ENCODE results near the gene UGT8.

UGT8 gene

DNA sequence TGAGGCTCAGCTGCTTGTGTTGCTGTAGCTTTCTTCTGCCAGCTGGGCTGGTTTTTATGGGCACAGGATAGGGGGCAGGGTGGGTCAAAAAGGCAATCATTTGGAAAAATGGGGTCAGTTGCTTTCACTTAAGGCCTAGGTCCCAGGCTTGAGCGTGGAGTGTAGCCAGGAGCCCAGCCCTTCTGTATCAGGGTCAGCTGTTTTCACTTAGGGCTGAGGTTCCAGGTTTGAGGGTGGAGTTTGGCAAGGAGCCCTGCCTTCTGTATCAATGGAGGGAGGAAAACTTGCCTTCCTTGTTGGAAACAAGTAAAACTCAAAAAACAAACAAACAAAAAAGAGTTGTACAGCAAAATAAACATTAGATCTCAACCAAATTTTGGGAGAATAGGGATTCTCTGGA lies 37.0 kb upstream of the UGT8 start:
- Histone ChIP-seq H3K36me3 (ENCODE audit: low read length) (no peaks in the 10 kb centered on the region), H3K9me2 (replicated peaks; ENCODE audit: insufficient read depth, low read length) (no peaks in the 10 kb centered on the region), H2AFZ (ENCODE audit: low read depth, low read length, severe bottlenecking) (no peak overlapping the region), H3K9ac (ENCODE audit: low read length) (no peak overlapping the region), H3K4me3 (ENCODE audit: insufficient read depth, low read length, poor library complexity, severe bottlenecking) (no peak overlapping the region), H3K9me3 (ENCODE audit: insufficient read depth, low read length) (no peaks in the 10 kb centered on the region), H4K20me1 (ENCODE audit: low read depth, low read length) (no peaks in the 10 kb centered on the region), H3K27ac (ENCODE audit: low read depth, low read length) (no peak overlapping the region), H3K4me2 (ENCODE audit: low read depth, low read length, poor library complexity, severe bottlenecking) (no peak overlapping the region), H3F3A (ENCODE audit: insufficient read depth) (no peaks in the 10 kb centered on the region), H3K79me2 (ENCODE audit: insufficient read depth, low read length) (no peaks in the 10 kb centered on the region), H3K27me3 (ENCODE audit: low read length) (no peaks in the 10 kb centered on the region)
- TF ChIP-seq EZH2phosphoT487 (conservative IDR thresholded peaks at IDR 0.05; ENCODE audit: low read length) = no peak
- TF ChIP-seq, protein P1, sequence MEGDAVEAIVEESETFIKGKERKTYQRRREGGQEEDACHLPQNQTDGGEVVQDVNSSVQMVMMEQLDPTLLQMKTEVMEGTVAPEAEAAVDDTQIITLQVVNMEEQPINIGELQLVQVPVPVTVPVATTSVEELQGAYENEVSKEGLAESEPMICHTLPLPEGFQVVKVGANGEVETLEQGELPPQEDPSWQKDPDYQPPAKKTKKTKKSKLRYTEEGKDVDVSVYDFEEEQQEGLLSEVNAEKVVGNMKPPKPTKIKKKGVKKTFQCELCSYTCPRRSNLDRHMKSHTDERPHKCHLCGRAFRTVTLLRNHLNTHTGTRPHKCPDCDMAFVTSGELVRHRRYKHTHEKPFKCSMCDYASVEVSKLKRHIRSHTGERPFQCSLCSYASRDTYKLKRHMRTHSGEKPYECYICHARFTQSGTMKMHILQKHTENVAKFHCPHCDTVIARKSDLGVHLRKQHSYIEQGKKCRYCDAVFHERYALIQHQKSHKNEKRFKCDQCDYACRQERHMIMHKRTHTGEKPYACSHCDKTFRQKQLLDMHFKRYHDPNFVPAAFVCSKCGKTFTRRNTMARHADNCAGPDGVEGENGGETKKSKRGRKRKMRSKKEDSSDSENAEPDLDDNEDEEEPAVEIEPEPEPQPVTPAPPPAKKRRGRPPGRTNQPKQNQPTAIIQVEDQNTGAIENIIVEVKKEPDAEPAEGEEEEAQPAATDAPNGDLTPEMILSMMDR (IDR thresholded peaks at IDR 0.05; ENCODE audit: insufficient read depth, low read length, poor library complexity, severe bottlenecking) = no peak

GRCh38 chr4:114562176-114562904 lies 36.3 kb upstream of the UGT8 start:
- no peaks in the 10 kb centered on the region for H3K36me3 ChIP-seq (ENCODE audit: low read length)
- no peak overlapping the region for H3K27ac ChIP-seq (ENCODE audit: low read depth, low read length)
- H3K9ac ChIP-seq (ENCODE audit: low read length) = no peak overlapping the region
- H3K9me3 ChIP-seq (ENCODE audit: insufficient read depth, low read length) = no peaks in the 10 kb centered on the region
- no peaks in the 10 kb centered on the region for H3F3A ChIP-seq (ENCODE audit: insufficient read depth)
- no peaks in the 10 kb centered on the region for H3K9me2 ChIP-seq (replicated peaks; ENCODE audit: insufficient read depth, low read length)
- H4K20me1 ChIP-seq (ENCODE audit: low read depth, low read length) = no peaks in the 10 kb centered on the region
- H3K4me3 ChIP-seq (ENCODE audit: insufficient read depth, low read length, poor library complexity, severe bottlenecking) = no peak overlapping the region
- no peak for TF ChIP-seq EZH2phosphoT487 (conservative IDR thresholded peaks at IDR 0.05; ENCODE audit: low read length)
- TF ChIP-seq, protein P1 (IDR thresholded peaks at IDR 0.05; ENCODE audit: insufficient read depth, low read length, poor library complexity, severe bottlenecking) = no peak
- H2AFZ ChIP-seq (ENCODE audit: low read depth, low read length, severe bottlenecking) = no peak overlapping the region
- H3K79me2 ChIP-seq (ENCODE audit: insufficient read depth, low read length) = no peaks in the 10 kb centered on the region
- H3K4me2 ChIP-seq (ENCODE audit: low read depth, low read length, poor library complexity, severe bottlenecking) = no peak overlapping the region
- H3K27me3 ChIP-seq (ENCODE audit: low read length) = no peaks in the 10 kb centered on the region

DNA sequence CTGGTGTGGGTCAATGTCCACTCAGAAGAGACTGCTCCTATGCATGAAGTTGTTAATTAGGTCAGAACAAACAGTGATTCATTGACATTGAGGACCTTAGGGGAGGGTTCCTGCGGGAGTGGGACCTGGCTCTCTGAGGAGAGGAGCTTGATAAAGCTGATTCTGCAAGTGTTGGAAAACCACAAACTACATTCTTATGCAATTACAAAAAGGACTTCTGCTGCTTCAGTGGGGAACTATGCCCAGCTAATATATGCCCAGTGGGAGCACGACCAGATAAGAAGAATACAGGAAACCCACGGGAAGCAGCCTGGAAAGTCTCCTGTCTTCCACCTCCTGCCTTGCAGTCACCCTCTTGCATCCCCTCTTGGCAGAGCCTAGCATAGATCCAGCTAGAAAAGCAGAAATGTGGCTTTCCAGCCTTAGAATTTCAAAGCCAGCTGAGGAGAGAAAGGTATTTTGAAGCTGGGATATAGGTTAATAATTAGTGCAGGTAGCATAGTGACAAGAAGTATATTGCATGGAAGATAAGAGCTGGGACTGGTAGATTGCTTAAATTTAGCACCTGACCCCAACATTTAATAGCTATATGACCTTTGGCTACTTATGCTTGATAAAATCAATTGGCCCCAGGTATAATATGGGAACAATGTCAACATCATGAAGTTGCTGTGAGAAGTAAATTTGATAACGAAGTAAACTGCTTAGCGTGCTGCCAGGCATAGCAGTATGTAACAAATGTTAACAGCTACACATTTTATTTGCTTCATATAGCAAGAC lies 34.9 kb upstream of the UGT8 start:
- TF ChIP-seq, protein P1 (IDR thresholded peaks at IDR 0.05; ENCODE audit: insufficient read depth, low read length, poor library complexity, severe bottlenecking) = no peak
- no peak for TF ChIP-seq EZH2phosphoT487 (conservative IDR thresholded peaks at IDR 0.05; ENCODE audit: low read length)
- Histone ChIP-seq H3K27me3 (ENCODE audit: low read length) (no peaks in the 10 kb centered on the region), H3K4me3 (ENCODE audit: insufficient read depth, low read length, poor library complexity, severe bottlenecking) (no peak overlapping the region), H3K9me3 (ENCODE audit: insufficient read depth, low read length) (no peaks in the 10 kb centered on the region), H3K9me2 (replicated peaks; ENCODE audit: insufficient read depth, low read length) (no peaks in the 10 kb centered on the region), H4K20me1 (ENCODE audit: low read depth, low read length) (no peaks in the 10 kb centered on the region), H3K9ac (ENCODE audit: low read length) (no peak overlapping the region), H3F3A (ENCODE audit: insufficient read depth) (no peaks in the 10 kb centered on the region), H3K4me2 (ENCODE audit: low read depth, low read length, poor library complexity, severe bottlenecking) (no peak overlapping the region), H3K36me3 (ENCODE audit: low read length) (no peaks in the 10 kb centered on the region), H2AFZ (ENCODE audit: low read depth, low read length, severe bottlenecking) (no peak overlapping the region), H3K79me2 (ENCODE audit: insufficient read depth, low read length) (no peaks in the 10 kb centered on the region), H3K27ac (ENCODE audit: low read depth, low read length) (no peak overlapping the region)
